WTC11 (cell line): Measurements from ENCODE around the gene OSBPL10. TPM values are rescaled to one million over a fixed set of nuclear protein-coding genes. Genes with fewer than 3 reads are reported as not detected.

ENCODE experiments used
- ATAC-seq: fragments of 200-7000 bp; cut with Tn5 transposase; 2 replicates; pipeline ENCODE4 v1.10.0; 2021; ENCODE audit warnings: mild to moderate bottlenecking, moderate library complexity
- CTCF ChIA-PET: fragments of 300-600 bp; sonication (Branson Sonifier 250); formaldehyde crosslinking; loops from one replicate; lab custom pipeline; 2021; ENCODE audit warnings: antibody characterized with exemption; lab: Charles Lee
- POLR2A ChIA-PET: fragments of 350-600 bp; sonication (Branson Sonifier 250); formaldehyde crosslinking; loops from one replicate; lab custom pipeline; 2021; ENCODE audit warnings: antibody characterized with exemption; lab: Charles Lee
- DNase-seq: peaks from one replicate; pipeline ENCODE4 v3.0.0; 2021; ENCODE audit warnings: low spot score
- H3K27ac Mint-ChIP-seq: 2 replicates; pipeline ENCODE4 v1.8.0; 2021; ENCODE audit warnings: mixed read lengths
- H3K27me3 Mint-ChIP-seq: 2 replicates; pipeline ENCODE4 v1.8.0; 2021; ENCODE audit warnings: low read depth, mild to moderate bottlenecking, moderate library complexity, mixed read lengths
- H3K36me3 Mint-ChIP-seq: 2 replicates; pipeline ENCODE4 v1.8.0; 2021; ENCODE audit warnings: mixed read lengths
- H3K4me1 Mint-ChIP-seq: 2 replicates; pipeline ENCODE4 v1.8.0; 2022; ENCODE audit warnings: mixed read lengths
- H3K4me3 Mint-ChIP-seq: 2 replicates; pipeline ENCODE4 v1.8.0; 2021; ENCODE audit warnings: mild to moderate bottlenecking, moderate library complexity, mixed read lengths
- H3K9me3 Mint-ChIP-seq: 2 replicates; pipeline ENCODE4 v1.8.0; 2021; ENCODE audit warnings: mixed read lengths
- ATF2 ChIP-seq: sonication (generic); formaldehyde crosslinking; IDR thresholded peaks from 2 replicates; pipeline ENCODE4 v1.8.1; 2022; ENCODE audit warnings: low read depth, missing genetic modification reagents, borderline replicate concordance
- CREB1 ChIP-seq: sonication (generic); formaldehyde crosslinking; IDR thresholded peaks from 2 replicates; pipeline ENCODE4 v1.8.0; 2023; ENCODE audit warnings: mild to moderate bottlenecking, missing genetic modification reagents
- E2F4 ChIP-seq: sonication (generic); formaldehyde crosslinking; IDR thresholded peaks from 2 replicates; pipeline ENCODE4 v1.8.1; 2022; ENCODE audit warnings: low read depth, mild to moderate bottlenecking, moderate library complexity, missing genetic modification reagents, borderline replicate concordance
- ELF4 ChIP-seq: sonication (generic); formaldehyde crosslinking; IDR thresholded peaks from 2 replicates; pipeline ENCODE4 v1.8.1; 2022; ENCODE audit warnings: low read depth, mild to moderate bottlenecking, moderate library complexity, missing genetic modification reagents
- ERG ChIP-seq: fragments of 250-450 bp; sonication (Bioruptor Pico); IDR thresholded peaks from 2 replicates; pipeline ENCODE4 v1.8.0; 2021; ENCODE audit warnings: mild to moderate bottlenecking
- ETV6 ChIP-seq: sonication (generic); formaldehyde crosslinking; IDR thresholded peaks from 2 replicates; pipeline ENCODE4 v1.8.1; 2022; ENCODE audit warnings: mild to moderate bottlenecking, missing genetic modification reagents
- FOXP4 ChIP-seq: sonication (generic); formaldehyde crosslinking; IDR thresholded peaks from 2 replicates; pipeline ENCODE4 v1.8.0; 2022; ENCODE audit warnings: mild to moderate bottlenecking, missing genetic modification reagents
- GABPB1 ChIP-seq: sonication (generic); formaldehyde crosslinking; IDR thresholded peaks from 2 replicates; pipeline ENCODE4 v1.8.1; 2023; ENCODE audit warnings: mild to moderate bottlenecking, missing genetic modification reagents
- GTF2I ChIP-seq: fragments of 250-450 bp; sonication (Bioruptor Pico); conservative IDR thresholded peaks from 2 replicates; pipeline ENCODE4 v1.4.0; 2021; ENCODE audit warnings: mild to moderate bottlenecking
- IRF2 ChIP-seq: sonication (generic); formaldehyde crosslinking; IDR thresholded peaks from 2 replicates; pipeline ENCODE4 v1.8.0; 2022; ENCODE audit warnings: low read depth, missing genetic modification reagents, borderline replicate concordance
- MYBL2 ChIP-seq: sonication (generic); formaldehyde crosslinking; IDR thresholded peaks from 2 replicates; pipeline ENCODE4 v1.8.1; 2023; ENCODE audit warnings: mild to moderate bottlenecking, moderate library complexity, missing genetic modification reagents
- NFATC4 ChIP-seq: fragments of 250-450 bp; sonication (Bioruptor Pico); IDR thresholded peaks from 2 replicates; pipeline ENCODE4 v1.9.0; 2021; ENCODE audit warnings: mild to moderate bottlenecking
- SMAD4 ChIP-seq: sonication (generic); formaldehyde crosslinking; IDR thresholded peaks from 2 replicates; pipeline ENCODE4 v1.8.0; 2022; ENCODE audit warnings: mild to moderate bottlenecking, missing genetic modification reagents
- SP1 ChIP-seq: sonication (generic); formaldehyde crosslinking; conservative IDR thresholded peaks from 2 replicates; pipeline ENCODE4 v1.8.1; 2022; ENCODE audit warnings: missing genetic modification reagents
- STAT6 ChIP-seq: sonication (generic); formaldehyde crosslinking; conservative IDR thresholded peaks from 2 replicates; pipeline ENCODE4 v1.8.1; 2023; ENCODE audit warnings: mild to moderate bottlenecking, low read depth, missing genetic modification reagents, moderate library complexity
- TCF7 ChIP-seq: sonication (generic); formaldehyde crosslinking; IDR thresholded peaks from 2 replicates; pipeline ENCODE4 v1.8.0; 2022; ENCODE audit warnings: mild to moderate bottlenecking, low read depth, missing genetic modification reagents, moderate library complexity
- ZBTB21 ChIP-seq: sonication (generic); formaldehyde crosslinking; IDR thresholded peaks from 2 replicates; pipeline ENCODE4 v1.8.1; 2023; ENCODE audit warnings: mild to moderate bottlenecking, missing genetic modification reagents, borderline replicate concordance
- ZNF512 ChIP-seq: sonication (generic); formaldehyde crosslinking; IDR thresholded peaks from 2 replicates; pipeline ENCODE4 v1.8.1; 2022; ENCODE audit warnings: missing genetic modification reagents, borderline replicate concordance
- ZNF532 ChIP-seq: fragments of 250-450 bp; sonication (Bioruptor Pico); IDR thresholded peaks from 2 replicates; pipeline ENCODE4 v1.9.0; 2021; ENCODE audit warnings: mild to moderate bottlenecking, borderline replicate concordance
- ZNF671 ChIP-seq: fragments of 250-450 bp; sonication (Bioruptor Pico); IDR thresholded peaks from 2 replicates; pipeline ENCODE4 v1.8.0; 2021; ENCODE audit warnings: mild to moderate bottlenecking
- total RNA-seq: library from RNA; stranded (reverse); gene quantifications from 3 replicates; pipeline ENCODE4 v1.2.3, GENCODE V29; 2021

Gene OSBPL10
- total RNA-seq, 1 experiment from 2014 or later: 84.1 TPM

- TF ChIP-seq FOXP4 (CRISPR knock-in tag) (no peak), CREB1 (CRISPR knock-in tag) (no peak), ZNF671 (CRISPR knock-in tag) (no peak), SMAD4 (no peak), STAT6 (CRISPR knock-in tag) (no peak), E2F4 (no peak), ZBTB21 (CRISPR knock-in tag) (no peak), ELF4 (CRISPR knock-in tag) (no peak)
Observed at GRCh38 chr3:31921837-31922236, 59.2 kb downstream of the OSBPL10 start (continued).

- H3K4me1 Mint-ChIP-seq: peaks cover 69% of the 10 kb centered on the region
- no peak overlapping the region for H3K4me3 Mint-ChIP-seq
- peaks cover 26% of the 10 kb centered on the region for H3K36me3 Mint-ChIP-seq
- H3K9me3 Mint-ChIP-seq: peaks cover 26% of the 10 kb centered on the region
- ChIA-PET CTCF (no interaction called here), POLR2A (no interaction called here)
- TF ChIP-seq ERG (CRISPR knock-in tag): no peak
- TF ChIP-seq MYBL2 (CRISPR knock-in tag): no peak
- no peak for TF ChIP-seq ZBTB21 (CRISPR knock-in tag)
- no peak for TF ChIP-seq NFATC4 (CRISPR knock-in tag)
- no peak for TF ChIP-seq GTF2I (CRISPR knock-in tag)
- no peak for TF ChIP-seq SP1 (CRISPR knock-in tag)
- no peak for TF ChIP-seq ZNF532 (CRISPR knock-in tag)
- TF ChIP-seq IRF2 (CRISPR knock-in tag): no peak
- no peak for TF ChIP-seq ETV6 (CRISPR knock-in tag)
- no peak for TF ChIP-seq GABPB1 (CRISPR knock-in tag)
- TF ChIP-seq ZNF512: no peak
- TF ChIP-seq FOXP4 (CRISPR knock-in tag): no peak
- TF ChIP-seq ATF2: no peak
- no peak for TF ChIP-seq TCF7 (CRISPR knock-in tag)
- no peaks in the 10 kb centered on the region for H3K27me3 Mint-ChIP-seq
- H3K27ac Mint-ChIP-seq: peak overlapping the region; percentile 98
- ATAC-seq (no peak), DNase-seq (no peak)
Observed at GRCh38 chr3:31920310-31920709, 60.8 kb downstream of the OSBPL10 start.
